HG03575 (cell line): Measurements from ENCODE around the gene EPG5.
"Not testable (repeated sequence)": the region's sequence is repeated elsewhere in the genome, so short reads cannot be mapped to it uniquely, and the experiment has no call there.

Source experiments
- ATAC-seq: cut with Tn5 transposase; IDR thresholded peaks from one replicate; pipeline ENCODE4 v1.9.1; 2021; ENCODE audit not compliant: unreplicated experiment, insufficient number of reproducible peaks, low FRiP score; ENCODE audit errors: extremely low read depth

Gene EPG5

DNA sequence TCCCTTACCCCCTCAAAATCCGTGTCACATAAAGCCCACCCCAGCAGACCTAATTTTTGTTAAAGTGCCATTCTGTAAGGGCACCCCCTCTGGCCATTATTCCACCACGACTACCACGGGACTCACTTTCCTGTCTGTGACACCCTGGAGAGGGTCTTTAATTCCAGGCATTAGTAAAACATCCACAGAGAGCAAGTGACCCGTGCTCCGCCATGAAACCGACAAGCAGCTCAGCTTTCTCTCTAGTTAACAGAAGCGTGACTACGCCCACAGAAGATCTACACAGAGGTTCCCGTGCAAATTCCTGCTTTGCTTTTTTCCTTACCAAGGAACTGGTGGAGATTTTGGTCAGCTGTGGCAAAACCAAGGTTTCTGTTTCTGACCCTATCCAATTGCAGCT lies 137.3 kb downstream of the EPG5 start:
- ATAC-seq = no peak

GRCh38 chr18:45828917-45829811 lies 138.0 kb downstream of the EPG5 start:
- ATAC-seq = no peak

GRCh38 chr18:45826716-45827115 lies 140.4 kb downstream of the EPG5 start:
- not testable (repeated sequence) for ATAC-seq

DNA sequence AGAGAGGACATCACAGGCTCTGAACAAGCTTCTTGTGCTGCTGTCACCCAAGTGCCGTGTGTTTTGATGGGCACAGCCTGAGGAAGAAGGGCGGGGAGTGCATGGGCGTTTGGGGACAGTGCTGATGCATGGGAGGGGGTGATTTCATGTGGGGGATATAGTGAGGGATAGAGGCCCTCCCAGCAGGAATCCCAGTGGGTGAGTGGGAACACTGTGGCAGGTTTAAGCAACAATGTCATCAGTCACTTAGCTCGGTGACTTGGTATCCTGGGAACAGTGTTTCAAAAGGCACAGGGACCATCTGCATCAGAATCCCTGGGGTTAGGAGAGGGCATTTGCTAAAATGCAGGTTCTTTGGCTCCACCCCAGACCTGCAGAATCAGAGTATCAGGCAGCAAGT lies 141.0 kb downstream of the EPG5 start:
- ATAC-seq = no peak

DNA sequence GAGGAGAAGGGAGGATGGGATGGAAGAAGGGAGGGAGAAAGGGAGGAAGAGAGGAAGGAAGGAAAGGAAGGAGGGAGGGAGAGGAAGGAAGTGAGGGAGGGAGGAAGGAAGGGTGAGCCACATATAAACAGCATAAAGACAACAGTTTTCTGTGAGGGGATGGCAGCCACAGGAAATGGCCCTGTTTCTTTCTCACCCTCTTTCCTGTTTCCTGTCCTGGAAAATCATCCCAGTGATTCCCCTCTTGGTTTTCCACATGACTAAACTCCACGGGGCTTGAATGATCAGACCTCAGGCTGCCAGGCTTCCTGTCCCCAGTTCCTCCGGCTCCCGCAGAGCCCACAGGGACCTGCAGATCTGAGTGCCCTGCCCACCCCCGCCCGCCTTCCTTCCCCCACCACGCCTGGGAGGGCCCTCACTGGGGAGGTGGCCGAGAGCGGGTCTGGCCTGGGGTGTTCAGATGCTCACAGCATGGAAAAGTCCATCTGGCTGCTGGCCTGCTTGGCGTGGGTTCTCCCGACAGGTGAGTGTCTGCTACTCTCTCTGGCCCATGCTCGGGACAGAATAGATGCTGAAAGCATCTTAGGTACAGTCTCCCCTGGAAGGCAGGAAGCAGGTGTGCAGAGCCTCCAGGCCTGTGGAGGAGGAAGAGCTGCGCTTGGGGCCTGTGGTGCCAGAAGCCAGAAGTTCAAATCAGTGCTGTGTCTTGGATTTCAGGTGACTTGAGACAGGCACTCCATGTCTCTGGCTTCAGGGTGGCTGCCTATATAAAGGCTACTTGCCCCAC lies 141.7 kb downstream of the EPG5 start, which contains the start of gene SIGLEC15:
TSS of gene SIGLEC15 (plus strand) at position 418 of the 787 bp plus-strand sequence. CDS start at position 472, 54 bp downstream.
- no peak for ATAC-seq

- ATAC-seq = no peak
These were observed 145.4 kb downstream of the EPG5 start for GRCh38 chr18:45821711-45822110.

- ATAC-seq = no peak
These were observed 146.1 kb downstream of the EPG5 start for GRCh38 chr18:45821026-45821425.

- ATAC-seq = no peak
These were observed 146.9 kb downstream of the EPG5 start for GRCh38 chr18:45820106-45820745.

- not testable (repeated sequence) for ATAC-seq
These were observed 148.4 kb downstream of the EPG5 start for GRCh38 chr18:45818765-45819164.

- ATAC-seq = no peak
These were observed 149.6 kb downstream of the EPG5 start for GRCh38 chr18:45817543-45817942.

- not testable (repeated sequence) for ATAC-seq
These were observed 152.4 kb downstream of the EPG5 start for GRCh38 chr18:45814733-45815132.

GRCh38 chr18:45807144-45807543 lies 160.0 kb downstream of the EPG5 start:
- not testable (repeated sequence) for ATAC-seq

- ATAC-seq = no peak
These were observed 160.9 kb downstream of the EPG5 start for GRCh38 chr18:45806226-45806625.

GRCh38 chr18:45805551-45805950 lies 161.6 kb downstream of the EPG5 start:
- no peak for ATAC-seq

DNA sequence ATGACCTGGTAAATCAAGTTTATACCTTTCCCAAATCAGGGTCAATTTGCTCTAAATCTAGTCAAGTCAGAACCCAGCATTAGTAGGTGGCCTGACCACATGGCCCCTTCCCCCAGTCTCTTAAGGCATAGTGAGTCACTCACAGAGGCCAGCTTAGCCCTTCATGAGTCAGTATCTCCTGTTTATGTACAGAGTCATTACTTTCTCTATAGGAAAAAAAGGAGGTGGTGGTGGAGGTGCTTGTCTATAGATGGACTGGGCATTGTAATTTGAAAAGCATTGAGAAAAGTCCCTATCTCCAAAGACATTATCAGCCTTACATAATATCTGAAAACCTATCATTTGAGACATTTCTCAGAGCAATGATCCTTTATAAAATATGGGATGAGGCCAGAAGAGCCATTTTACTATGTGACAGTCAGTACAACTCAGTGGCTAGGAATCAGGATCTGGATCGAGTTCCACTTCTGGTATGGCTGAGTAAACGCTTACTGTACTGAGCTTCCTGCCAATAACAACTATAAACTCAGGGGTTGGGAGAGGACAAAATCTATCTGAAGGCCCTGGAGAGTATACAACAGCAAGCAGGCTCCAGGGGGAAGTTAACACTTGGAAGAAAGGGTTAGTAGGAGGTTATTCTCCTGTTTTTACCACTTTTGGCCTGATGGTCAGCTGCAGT lies 164.2 kb downstream of the EPG5 start:
- ATAC-seq = no peak

GRCh38 chr18:45801416-45802004 lies 165.6 kb downstream of the EPG5 start:
- no peak for ATAC-seq
